ENCODE data around the gene LIN9.
A peak's percentile ranks its signal among the peaks of the same experiment; 100 is the strongest.

The LIN9 gene

DNA sequence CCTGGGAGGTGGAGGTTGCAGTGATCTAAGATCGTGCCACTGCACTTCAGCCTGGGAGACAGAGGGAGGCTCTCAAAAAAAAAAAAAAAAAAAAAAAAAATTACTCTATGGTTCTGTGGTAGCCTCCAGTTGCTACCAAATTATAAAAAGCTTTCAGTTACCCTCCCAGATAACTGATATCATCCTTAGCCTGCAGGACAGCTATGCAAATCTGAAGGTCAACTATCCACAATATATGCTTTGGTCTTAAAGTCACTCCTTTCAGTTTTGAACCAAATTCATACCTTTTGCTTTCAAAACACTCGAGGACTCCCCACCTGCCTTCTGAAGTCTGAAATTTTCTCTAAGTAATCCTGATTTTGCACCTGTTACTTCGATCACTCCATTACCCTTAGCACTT lies 82.4 kb downstream of the LIN9 start:
- Histone ChIP-seq H3K36me3 (ENCODE audit: insufficient read depth, low read length) (no peaks in the 10 kb centered on the region; the same call in 1 of the 2 replicates), H3K9me3 (ENCODE audit: control insufficient read depth, insufficient read depth, low read length) (no peaks in the 10 kb centered on the region)

GRCh38 chr1:226223786-226224244 lies 85.1 kb downstream of the LIN9 start:
- no peaks in the 10 kb centered on the region; the same call in 1 of the 2 replicates for H3K36me3 ChIP-seq (ENCODE audit: insufficient read depth, low read length)
- H3K9me3 ChIP-seq (ENCODE audit: control insufficient read depth, insufficient read depth, low read length): no peaks in the 10 kb centered on the region
- peak overlapping the region; percentile 74 for H3K9ac ChIP-seq (ENCODE audit: low read depth, low read length)
- H3K4me1 ChIP-seq (ENCODE audit: insufficient read depth, low read length): peaks cover 13% of the 10 kb centered on the region

More for the DNA sequence above, 82.4 kb downstream of the LIN9 start:
- H3K9ac ChIP-seq (ENCODE audit: low read depth, low read length): no peak overlapping the region
- H3K4me1 ChIP-seq (ENCODE audit: insufficient read depth, low read length): no peaks in the 10 kb centered on the region

- Histone ChIP-seq H3K9me3 (ENCODE audit: control insufficient read depth, insufficient read depth, low read length) (no peaks in the 10 kb centered on the region), H3K4me1 (ENCODE audit: insufficient read depth, low read length) (peaks cover 13% of the 10 kb centered on the region), H3K9ac (ENCODE audit: low read depth, low read length) (peak within 1 kb of the TSS; percentile 74), H3K36me3 (ENCODE audit: insufficient read depth, low read length) (no peaks in the 10 kb centered on the region)
Measured at GRCh38 chr1:226223157-226223785, 85.7 kb downstream of the LIN9 start, which contains the start of gene MIXL1. TSS of gene MIXL1 (plus strand) at chr1:226223664. CDS start at chr1:226223682, 18 bp downstream.

DNA sequence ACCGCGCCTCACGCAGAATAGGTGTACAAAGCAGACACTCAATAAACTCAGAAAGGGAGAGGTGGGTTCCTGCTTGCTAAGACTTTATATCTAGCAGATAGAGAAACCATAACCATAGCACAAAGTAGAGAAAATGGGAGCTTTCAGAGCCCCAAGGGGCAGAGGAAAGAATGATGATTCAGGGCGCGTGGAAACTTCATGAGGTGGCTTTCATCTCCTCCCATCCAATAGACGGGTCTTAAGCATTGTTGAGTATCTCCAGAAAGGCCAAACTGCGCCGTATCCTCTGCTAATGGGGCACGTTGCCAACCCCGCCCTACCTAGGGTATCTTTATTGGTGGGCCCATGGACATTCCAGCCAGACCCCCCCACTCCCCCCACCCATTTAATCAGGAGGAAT lies 86.3 kb downstream of the LIN9 start:
- peak overlapping the region; percentile 74; the same call in 1 of the 2 replicates for H3K9ac ChIP-seq (ENCODE audit: low read depth, low read length)
- no peaks in the 10 kb centered on the region for H3K36me3 ChIP-seq (ENCODE audit: insufficient read depth, low read length)
- H3K9me3 ChIP-seq (ENCODE audit: control insufficient read depth, insufficient read depth, low read length): no peaks in the 10 kb centered on the region
- peaks cover 13% of the 10 kb centered on the region for H3K4me1 ChIP-seq (ENCODE audit: insufficient read depth, low read length)

DNA sequence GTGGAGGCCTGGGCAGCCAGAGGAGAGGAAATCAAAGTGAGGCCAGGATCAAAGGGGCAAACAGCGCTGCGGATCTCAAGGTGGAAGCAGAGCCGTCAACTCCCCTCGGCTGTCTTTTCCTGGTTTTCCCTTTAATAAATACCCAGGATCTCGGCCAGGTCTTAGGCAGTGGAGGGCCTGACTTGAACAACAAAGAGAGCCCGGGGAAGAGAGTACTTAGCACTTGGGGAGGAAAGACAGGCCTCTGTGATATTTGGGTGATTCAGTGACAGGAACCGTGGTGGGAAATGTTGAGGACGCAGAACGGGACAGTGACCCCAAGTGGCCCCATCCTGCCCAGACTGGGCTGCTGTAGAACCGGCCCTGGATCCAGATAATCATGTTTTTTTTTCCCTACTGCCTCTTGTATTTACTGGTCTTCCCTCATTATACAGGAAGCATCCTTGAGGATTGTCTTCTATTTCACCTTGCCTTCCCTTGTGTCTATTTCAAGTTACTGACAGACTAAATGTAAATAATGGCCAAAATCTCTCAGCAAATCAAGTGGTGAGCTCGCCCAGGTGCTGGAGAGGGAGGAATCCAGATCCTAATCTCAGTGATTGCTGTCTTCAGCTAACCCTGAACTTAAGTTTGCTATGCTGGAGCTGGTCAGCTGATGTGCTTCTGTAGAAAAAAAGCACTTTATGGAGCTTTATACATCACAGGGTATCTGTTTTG lies 88.3 kb downstream of the LIN9 start:
- H3K9ac ChIP-seq (ENCODE audit: low read depth, low read length): no peak overlapping the region; the same call in 1 of the 2 replicates
- H3K36me3 ChIP-seq (ENCODE audit: insufficient read depth, low read length): no peaks in the 10 kb centered on the region
- peaks cover 26% of the 10 kb centered on the region for H3K4me1 ChIP-seq (ENCODE audit: insufficient read depth, low read length)
- H3K9me3 ChIP-seq (ENCODE audit: control insufficient read depth, insufficient read depth, low read length): no peaks in the 10 kb centered on the region

DNA sequence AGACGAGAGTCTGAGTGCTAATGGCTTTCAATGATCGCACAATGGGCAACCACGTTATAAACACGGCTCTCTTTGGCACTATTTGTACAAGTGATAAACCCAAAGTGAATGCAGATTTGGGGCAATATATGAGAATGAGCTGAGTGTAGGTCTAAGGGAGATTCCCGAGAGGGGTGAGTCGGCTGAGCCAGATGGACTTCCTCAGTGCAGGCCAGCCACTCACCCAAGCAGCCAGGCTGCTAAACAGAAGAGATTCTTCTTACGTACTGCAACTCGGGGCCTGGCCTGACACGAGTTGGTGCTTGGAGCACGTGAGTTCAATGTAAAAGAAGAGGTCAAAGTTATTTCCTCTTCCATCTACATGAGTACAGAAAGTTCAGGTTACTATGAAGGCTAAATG lies 91.7 kb downstream of the LIN9 start:
- H3K36me3 ChIP-seq (ENCODE audit: insufficient read depth, low read length): no peaks in the 10 kb centered on the region
- H3K4me1 ChIP-seq (ENCODE audit: insufficient read depth, low read length): peaks cover 35% of the 10 kb centered on the region
- H3K9ac ChIP-seq (ENCODE audit: low read depth, low read length): no peak overlapping the region
- H3K9me3 ChIP-seq (ENCODE audit: control insufficient read depth, insufficient read depth, low read length): no peaks in the 10 kb centered on the region

DNA sequence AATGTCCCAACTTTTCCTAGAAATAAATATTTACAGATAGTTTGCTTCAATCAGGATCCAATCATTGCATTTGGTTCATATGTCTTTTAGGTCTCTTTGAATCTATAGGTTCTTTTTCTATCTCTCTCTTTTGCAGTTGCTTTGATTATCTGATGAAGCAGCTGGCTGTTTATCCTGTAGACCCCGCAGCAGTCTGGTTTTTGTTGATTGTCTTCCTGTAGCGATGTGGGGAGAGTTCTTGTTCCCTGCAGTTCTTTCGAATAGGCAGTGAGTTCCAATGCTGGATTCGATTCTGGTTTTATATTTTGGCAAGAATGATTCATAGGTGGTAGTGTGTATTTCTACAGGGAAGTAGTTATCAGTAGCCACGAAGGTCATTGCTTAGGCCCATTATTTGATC lies 92.9 kb downstream of the LIN9 start:
- no peaks in the 10 kb centered on the region for H3K36me3 ChIP-seq (ENCODE audit: insufficient read depth, low read length)
- H3K9me3 ChIP-seq (ENCODE audit: control insufficient read depth, insufficient read depth, low read length): no peaks in the 10 kb centered on the region
- H3K9ac ChIP-seq (ENCODE audit: low read depth, low read length): no peak overlapping the region
- peaks cover 39% of the 10 kb centered on the region for H3K4me1 ChIP-seq (ENCODE audit: insufficient read depth, low read length)

- Histone ChIP-seq H3K9ac (ENCODE audit: low read depth, low read length) (no peak overlapping the region), H3K36me3 (ENCODE audit: insufficient read depth, low read length) (no peaks in the 10 kb centered on the region), H3K4me1 (ENCODE audit: insufficient read depth, low read length) (peaks cover 36% of the 10 kb centered on the region), H3K9me3 (ENCODE audit: control insufficient read depth, insufficient read depth, low read length) (no peaks in the 10 kb centered on the region)
Measured at GRCh38 chr1:226215239-226215638, 93.7 kb downstream of the LIN9 start.

GRCh38 chr1:226212545-226212944 lies 96.4 kb downstream of the LIN9 start:
- H3K4me1 ChIP-seq (ENCODE audit: insufficient read depth, low read length): peaks cover 39% of the 10 kb centered on the region
- no peaks in the 10 kb centered on the region for H3K9me3 ChIP-seq (ENCODE audit: control insufficient read depth, insufficient read depth, low read length)
- no peak overlapping the region for H3K9ac ChIP-seq (ENCODE audit: low read depth, low read length)
- H3K36me3 ChIP-seq (ENCODE audit: insufficient read depth, low read length): no peaks in the 10 kb centered on the region

GRCh38 chr1:226211181-226211821 lies 97.7 kb downstream of the LIN9 start:
- peaks cover 33% of the 10 kb centered on the region for H3K4me1 ChIP-seq (ENCODE audit: insufficient read depth, low read length)
- H3K9ac ChIP-seq (ENCODE audit: low read depth, low read length): no peak overlapping the region
- H3K36me3 ChIP-seq (ENCODE audit: insufficient read depth, low read length): no peaks in the 10 kb centered on the region
- no peaks in the 10 kb centered on the region for H3K9me3 ChIP-seq (ENCODE audit: control insufficient read depth, insufficient read depth, low read length)

DNA sequence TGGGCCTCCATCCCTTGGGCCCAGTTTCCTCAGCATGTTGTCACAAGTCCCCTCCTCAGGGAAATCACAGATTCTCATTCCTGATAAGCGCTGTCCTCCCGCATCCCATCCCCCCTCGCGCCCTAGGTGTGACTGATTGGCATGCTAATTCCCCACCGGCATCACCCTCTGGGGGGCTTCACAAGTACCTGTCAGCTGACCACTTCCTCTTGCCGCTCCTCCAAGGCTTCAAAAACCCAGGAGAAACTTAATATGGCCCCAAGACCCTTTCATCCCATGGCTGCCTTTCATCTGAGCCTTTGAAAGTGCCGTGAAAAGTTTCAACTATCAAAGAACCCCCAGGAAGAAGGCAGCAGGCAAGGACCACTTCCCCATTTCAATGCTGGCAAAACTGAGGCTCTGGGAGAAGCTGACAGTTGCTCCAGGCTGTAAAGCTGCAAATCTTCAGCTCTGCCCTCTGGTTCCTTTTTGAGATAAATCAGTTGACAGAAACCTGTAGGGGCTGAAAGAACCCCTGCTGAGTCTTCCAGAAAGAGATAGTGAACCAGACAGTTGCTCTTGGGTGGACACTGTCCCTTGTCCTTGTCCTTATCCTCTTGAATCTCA lies 98.3 kb downstream of the LIN9 start:
- Histone ChIP-seq H3K4me1 (ENCODE audit: insufficient read depth, low read length) (peaks cover 27% of the 10 kb centered on the region), H3K36me3 (ENCODE audit: insufficient read depth, low read length) (no peaks in the 10 kb centered on the region), H3K9ac (ENCODE audit: low read depth, low read length) (no peak overlapping the region), H3K9me3 (ENCODE audit: control insufficient read depth, insufficient read depth, low read length) (no peaks in the 10 kb centered on the region)

- H3K4me1 ChIP-seq (ENCODE audit: insufficient read depth, low read length): peaks cover 21% of the 10 kb centered on the region
- H3K9me3 ChIP-seq (ENCODE audit: control insufficient read depth, insufficient read depth, low read length): no peaks in the 10 kb centered on the region
- H3K9ac ChIP-seq (ENCODE audit: low read depth, low read length): no peak overlapping the region
- H3K36me3 ChIP-seq (ENCODE audit: insufficient read depth, low read length): no peaks in the 10 kb centered on the region
Measured at GRCh38 chr1:226209307-226210059, 99.5 kb downstream of the LIN9 start.

- no peaks in the 10 kb centered on the region for H3K9me3 ChIP-seq (ENCODE audit: control insufficient read depth, insufficient read depth, low read length)
- H3K36me3 ChIP-seq (ENCODE audit: insufficient read depth, low read length): no peaks in the 10 kb centered on the region
- no peak overlapping the region for H3K9ac ChIP-seq (ENCODE audit: low read depth, low read length)
- H3K4me1 ChIP-seq (ENCODE audit: insufficient read depth, low read length): peaks cover 27% of the 10 kb centered on the region
Measured at GRCh38 chr1:226207048-226207447, 101.9 kb downstream of the LIN9 start.

DNA sequence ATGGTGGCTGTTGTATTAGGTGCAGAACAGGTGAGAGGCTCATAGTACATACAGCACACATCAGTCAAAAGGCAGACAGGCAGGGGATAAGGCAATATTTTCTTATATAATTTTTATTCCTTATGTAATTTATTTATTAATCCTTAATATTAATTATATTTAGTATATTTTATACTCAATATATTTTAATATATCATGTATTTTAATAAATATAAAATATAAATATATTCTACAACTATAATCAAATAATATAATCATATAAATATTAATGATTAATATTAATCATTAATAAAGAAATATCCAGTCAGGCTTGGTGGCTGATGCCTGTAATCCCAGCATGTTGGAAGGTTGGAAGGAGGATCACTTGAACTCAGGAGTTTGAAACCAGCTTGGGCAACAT lies 104.8 kb downstream of the LIN9 start:
- Histone ChIP-seq H3K9ac (ENCODE audit: low read depth, low read length) (no peak overlapping the region), H3K4me1 (ENCODE audit: insufficient read depth, low read length) (peaks cover 9% of the 10 kb centered on the region; the same call in 1 of the 2 replicates), H3K9me3 (ENCODE audit: control insufficient read depth, insufficient read depth, low read length) (no peaks in the 10 kb centered on the region), H3K36me3 (ENCODE audit: insufficient read depth, low read length) (no peaks in the 10 kb centered on the region)
